HEK293T (cell line): ENCODE results near the gene NAA10.

ENCODE experiments used
- CTCF ChIA-PET: fragments of 350-600 bp; formaldehyde crosslinking; extraction: SDS; loops from one replicate; lab custom pipeline; 2021; ENCODE audit warnings: antibody characterized with exemption, inconsistent platforms; lab: Yijun Ruan, JAX
- POLR2A ChIA-PET: fragments of 350-600 bp; formaldehyde crosslinking; extraction: SDS; loops from one replicate; lab custom pipeline; 2020; ENCODE audit warnings: antibody characterized with exemption, inconsistent platforms; lab: Yijun Ruan, JAX
- DNase-seq: peaks from one replicate; pipeline ENCODE4 v3.0.0; 2012; ENCODE audit warnings: mixed read lengths; ENCODE audit errors: extremely low spot score
- ARNT ChIP-seq: fragments of 450-650 bp; IDR thresholded peaks from 2 replicates; pipeline ENCODE4 v1.6.1; 2017; ENCODE audit warnings: mild to moderate bottlenecking
- BHLHE40 ChIP-seq: fragments of 450-650 bp; IDR thresholded peaks from 2 replicates; pipeline ENCODE4 v1.6.1; 2016; ENCODE audit warnings: mild to moderate bottlenecking, moderate library complexity, borderline replicate concordance
- CTBP1 ChIP-seq: fragments of 450-650 bp; IDR thresholded peaks from 2 replicates; pipeline ENCODE4 v1.6.1; 2016; ENCODE audit warnings: borderline replicate concordance
- ELF4 ChIP-seq: fragments of 450-650 bp; IDR thresholded peaks from 2 replicates; pipeline ENCODE4 v1.6.1; 2017; ENCODE audit warnings: antibody characterized with exemption
- FOXA1 ChIP-seq: fragments of 450-650 bp; IDR thresholded peaks from 2 replicates; pipeline ENCODE4 v1.6.1; 2016; ENCODE audit warnings: mild to moderate bottlenecking
- FOXK2 ChIP-seq: fragments of 450-650 bp; IDR thresholded peaks from 2 replicates; pipeline ENCODE4 v1.6.1; 2016; ENCODE audit warnings: mild to moderate bottlenecking
- FOXM1 ChIP-seq: fragments of 450-650 bp; IDR thresholded peaks from 2 replicates; pipeline ENCODE4 v1.6.1; 2017; ENCODE audit warnings: mild to moderate bottlenecking, borderline replicate concordance
- HDGF ChIP-seq: fragments of 450-650 bp; IDR thresholded peaks from 2 replicates; pipeline ENCODE4 v1.6.1; 2017; ENCODE audit warnings: antibody characterized with exemption, borderline replicate concordance
- L3MBTL2 ChIP-seq: fragments of 450-650 bp; conservative IDR thresholded peaks from 2 replicates; pipeline ENCODE4 v1.6.1; 2016; ENCODE audit warnings: mild to moderate bottlenecking
- LEF1 ChIP-seq: fragments of 450-650 bp; IDR thresholded peaks from 2 replicates; pipeline ENCODE4 v1.6.1; 2017; ENCODE audit warnings: mild to moderate bottlenecking, borderline replicate concordance
- NFRKB ChIP-seq: fragments of 450-650 bp; IDR thresholded peaks from 2 replicates; pipeline ENCODE4 v1.6.1; 2016; ENCODE audit warnings: mild to moderate bottlenecking, moderate library complexity
- SP1 ChIP-seq: fragments of 450-650 bp; IDR thresholded peaks from 2 replicates; pipeline ENCODE4 v1.6.1; 2017
- SUZ12 ChIP-seq: fragments of 450-650 bp; IDR thresholded peaks from 2 replicates; pipeline ENCODE4 v1.6.1; 2016; ENCODE audit warnings: mild to moderate bottlenecking
- TARDBP ChIP-seq: fragments of 450-650 bp; IDR thresholded peaks from 2 replicates; pipeline ENCODE4 v1.6.1; 2016
- ZNF384 ChIP-seq: fragments of 450-650 bp; IDR thresholded peaks from 2 replicates; pipeline ENCODE4 v1.6.1; 2016
- TF ChIP-seq, protein P1 (sequence below): fragments of 450-650 bp; IDR thresholded peaks from 2 replicates; pipeline ENCODE4 v1.6.1; 2016

Gene NAA10

DNA sequence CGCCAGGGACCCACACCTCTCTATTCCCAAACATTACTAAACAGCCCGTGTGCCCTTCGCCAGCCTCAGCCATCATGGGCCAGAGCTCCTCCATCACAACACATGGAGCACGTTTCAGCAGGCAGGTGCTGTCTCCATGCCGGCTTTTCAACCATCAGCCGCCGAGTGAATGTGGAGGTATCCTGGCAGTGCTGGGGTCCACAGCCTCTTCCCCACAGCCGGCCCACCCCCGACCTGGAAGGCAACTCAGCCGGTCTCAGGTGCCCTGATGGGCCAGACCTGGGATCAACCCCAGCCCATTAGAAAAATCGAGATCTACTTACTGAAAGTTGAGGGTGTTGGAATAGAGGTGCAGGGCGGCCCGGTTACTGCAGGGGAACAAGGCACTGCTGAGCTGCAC lies 3.1 kb downstream of the NAA10 start:
- CTCF ChIA-PET = no interaction called here
- POLR2A ChIA-PET = interaction anchor here (0.8 to 4.0 kb wide), 2 partner anchors 39 to 41 kb away, joined by 3 to 13 read pairs; partner anchors contain the start of genes HCFC1 and TMEM187
- DNase-seq = no peak
- TF ChIP-seq HDGF = no peak
- no peak for TF ChIP-seq FOXA1
- TF ChIP-seq L3MBTL2 = no peak
- TF ChIP-seq ZNF384 = no peak
- TF ChIP-seq, protein P1, sequence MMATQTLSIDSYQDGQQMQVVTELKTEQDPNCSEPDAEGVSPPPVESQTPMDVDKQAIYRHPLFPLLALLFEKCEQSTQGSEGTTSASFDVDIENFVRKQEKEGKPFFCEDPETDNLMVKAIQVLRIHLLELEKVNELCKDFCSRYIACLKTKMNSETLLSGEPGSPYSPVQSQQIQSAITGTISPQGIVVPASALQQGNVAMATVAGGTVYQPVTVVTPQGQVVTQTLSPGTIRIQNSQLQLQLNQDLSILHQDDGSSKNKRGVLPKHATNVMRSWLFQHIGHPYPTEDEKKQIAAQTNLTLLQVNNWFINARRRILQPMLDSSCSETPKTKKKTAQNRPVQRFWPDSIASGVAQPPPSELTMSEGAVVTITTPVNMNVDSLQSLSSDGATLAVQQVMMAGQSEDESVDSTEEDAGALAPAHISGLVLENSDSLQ = no peak

DNA sequence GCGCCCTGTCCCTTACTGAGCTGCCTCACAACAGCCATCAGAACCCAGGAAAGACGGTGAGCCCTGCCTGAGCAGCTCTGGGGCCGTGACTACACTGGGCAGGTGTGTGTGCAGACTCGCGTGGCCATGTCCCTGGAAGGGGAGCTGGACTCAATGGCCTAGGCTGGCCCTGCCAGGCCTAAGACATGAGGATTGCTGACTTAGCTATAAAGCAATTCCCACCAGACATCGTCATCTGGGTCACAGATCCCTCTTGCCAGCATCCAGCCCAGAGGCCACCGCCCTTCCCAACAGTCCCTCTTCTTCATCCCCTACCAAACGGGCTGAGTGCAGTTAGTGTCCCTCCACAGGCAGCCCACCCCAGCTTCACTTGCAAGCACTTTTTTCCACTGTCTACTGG lies 3.7 kb downstream of the NAA10 start:
- TF ChIP-seq FOXK2 (no peak), CTBP1 (no peak), ZNF384 (no peak), HDGF (no peak), L3MBTL2 (no peak), BHLHE40 (no peak), TARDBP (no peak), LEF1 (no peak), SUZ12 (no peak), NFRKB (no peak), ARNT (no peak), FOXA1 (no peak), FOXM1 (no peak), SP1 (no peak), ELF4 (no peak)
- CTCF ChIA-PET = no interaction called here
- DNase-seq = no peak
- POLR2A ChIA-PET = interaction anchor here (0.8 to 7.1 kb wide), 3 partner anchors 16 to 41 kb away, joined by 3 to 65 read pairs (median 13); partner anchors contain the start of genes HCFC1, RENBP and TMEM187

DNA sequence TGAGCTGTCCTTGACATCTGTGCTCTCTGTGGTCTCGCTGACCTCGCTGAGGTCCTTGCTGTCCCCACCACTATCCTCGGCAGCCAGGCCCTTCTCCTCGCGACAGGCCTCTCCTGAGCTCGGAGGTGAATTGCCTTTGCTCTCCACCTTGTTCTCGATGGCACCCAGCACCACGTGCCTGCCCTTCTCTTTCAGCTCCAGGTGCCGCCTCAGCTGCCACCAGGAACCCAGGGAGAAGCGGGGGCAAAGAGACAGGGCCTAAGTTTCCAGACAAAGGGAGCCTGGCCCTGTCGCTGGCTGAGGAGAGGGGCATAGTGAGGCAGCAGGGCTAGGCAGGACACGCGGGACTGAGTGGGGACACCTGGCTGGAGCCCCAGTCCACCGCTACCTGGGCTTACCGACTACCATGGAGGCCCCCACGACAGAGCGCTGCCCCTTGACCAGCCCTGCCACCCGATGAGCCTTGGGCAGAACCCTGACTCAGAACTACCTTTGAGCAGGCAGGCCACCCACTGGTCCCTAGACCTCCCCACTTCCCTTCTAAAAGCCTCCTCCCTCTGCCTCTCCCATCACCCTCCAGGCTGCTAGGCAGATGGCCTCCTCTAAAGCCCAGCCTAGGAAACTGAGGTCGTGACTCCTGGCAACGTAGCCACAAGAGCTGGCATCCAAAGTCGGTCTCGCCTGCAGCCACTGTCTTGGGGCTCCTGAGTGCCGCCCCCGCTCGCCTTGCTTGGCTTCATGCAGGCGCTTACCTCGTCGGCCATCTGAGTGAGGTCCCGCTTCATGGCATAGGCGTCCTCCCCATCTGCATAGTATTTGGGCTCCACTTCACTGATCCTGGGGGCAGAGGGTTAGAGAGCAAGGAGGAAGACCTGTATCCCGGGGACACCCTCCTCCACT lies 4.6 kb downstream of the NAA10 start:
- ChIA-PET POLR2A (interaction anchor here (0.8 to 7.1 kb wide), 4 partner anchors 10 to 136 kb away, joined by 3 to 65 read pairs (median 12); partner anchors contain the start of genes HCFC1, IDH3G, RENBP and SSR4), CTCF (interaction anchor here (9.2 kb wide), 1 partner anchor 16 kb away, joined by 100 read pairs; the partner anchor contains the start of gene RENBP)
- TF ChIP-seq ARNT (no peak), TARDBP (no peak)
- DNase-seq = no peak

DNA sequence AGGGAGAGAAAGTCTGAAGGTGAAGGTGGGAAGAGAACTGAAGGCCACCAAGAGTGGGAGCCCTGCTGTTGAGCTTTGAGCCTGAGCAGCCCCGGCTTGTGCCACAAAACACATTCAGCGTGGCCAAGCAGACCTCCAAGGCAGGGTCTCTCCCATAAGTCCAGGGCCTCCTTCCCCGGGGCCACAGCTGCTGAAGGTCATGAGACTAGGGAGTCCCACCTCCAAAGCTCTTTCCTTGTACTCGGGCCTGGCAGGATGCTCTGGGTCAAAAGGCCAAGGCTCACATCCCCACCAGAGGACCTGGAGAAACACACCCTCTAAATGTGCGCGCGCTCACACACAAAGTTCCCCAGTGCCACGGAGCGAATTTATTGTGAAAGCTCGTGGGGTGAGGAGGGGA lies 5.3 kb downstream of the NAA10 start:
- ChIA-PET POLR2A (interaction anchor here (0.8 to 7.1 kb wide), 4 partner anchors 10 to 135 kb away, joined by 3 to 65 read pairs (median 12); partner anchors contain the start of genes HCFC1, IDH3G, RENBP and SSR4), CTCF (interaction anchor here (9.2 kb wide), 1 partner anchor 16 kb away, joined by 100 read pairs; the partner anchor contains the start of gene RENBP)
- DNase-seq = no peak
- TF ChIP-seq ARNT (no peak), CTBP1 (no peak), NFRKB (no peak), HDGF (no peak), TARDBP (no peak), SUZ12 (no peak), BHLHE40 (no peak), FOXA1 (no peak), L3MBTL2 (no peak), LEF1 (no peak), FOXM1 (no peak), FOXK2 (no peak), SP1 (no peak), ZNF384 (no peak)

DNA sequence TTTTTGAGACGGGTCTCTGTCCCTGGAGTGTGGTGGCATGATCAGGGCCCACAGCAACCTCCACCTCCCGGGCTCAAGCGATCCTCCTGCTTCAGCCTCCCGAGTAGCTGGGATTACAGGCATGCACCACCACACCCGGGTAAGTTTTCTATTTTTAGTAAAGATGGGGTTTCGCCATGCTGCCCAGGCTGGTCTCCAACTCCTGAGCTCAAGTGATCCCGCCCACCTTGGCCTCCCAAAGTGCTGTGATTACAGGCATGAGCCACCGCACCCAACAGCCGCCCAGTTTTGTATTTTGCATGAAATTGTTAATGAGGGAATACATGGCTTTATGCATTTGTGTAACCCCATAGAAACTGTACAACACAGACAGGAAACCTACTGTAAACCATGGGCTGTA lies 6.0 kb downstream of the NAA10 start:
- POLR2A ChIA-PET = interaction anchor here (0.6 to 7.1 kb wide), 17 partner anchors 10 to 162 kb away, joined by 3 to 65 read pairs (median 5); partner anchors contain the start of genes HCFC1, IDH3G, RENBP and SSR4
- TF ChIP-seq FOXK2 = no peak
- TF ChIP-seq ELF4 = no peak
- no peak for TF ChIP-seq LEF1
- no peak for TF ChIP-seq SUZ12
- no peak for TF ChIP-seq BHLHE40
- TF ChIP-seq, protein P1 = no peak
- no peak for TF ChIP-seq TARDBP
- no peak for TF ChIP-seq ZNF384
- no peak for TF ChIP-seq SP1
- TF ChIP-seq NFRKB = no peak
- TF ChIP-seq CTBP1 = no peak
- no peak for TF ChIP-seq FOXA1
- no peak for TF ChIP-seq FOXM1
- TF ChIP-seq ARNT = no peak
- TF ChIP-seq L3MBTL2 = no peak
- TF ChIP-seq HDGF = no peak

More for the DNA sequence above, 6.0 kb downstream of the NAA10 start:
- CTCF ChIA-PET = interaction anchor here (0.6 to 9.2 kb wide), 4 partner anchors 10 to 166 kb away, joined by 3 to 100 read pairs (median 6); partner anchors contain the start of gene RENBP
- DNase-seq = no peak
